HG03575 (cell line): ENCODE measurements around the gene GTF2B.
"Not testable (repeated sequence)": the region's sequence is repeated elsewhere in the genome, so short reads cannot be mapped to it uniquely, and the experiment has no call there.

Experiments used
- ATAC-seq: cut with Tn5 transposase; IDR thresholded peaks from one replicate; pipeline ENCODE4 v1.9.1; 2021; ENCODE audit not compliant: unreplicated experiment, insufficient number of reproducible peaks, low FRiP score; ENCODE audit errors: extremely low read depth

The GTF2B gene

GRCh38 chr1:88891318-88891950 lies at the start of gene GTF2B:
TSS of gene GTF2B (minus strand) at chr1:88891567. CDS start at chr1:88891499, 68 bp downstream.
- peak; percentile 77 for ATAC-seq

- ATAC-seq = not testable (repeated sequence)
These were observed 47.2 kb upstream of the GTF2B start for GRCh38 chr1:88938528-88938927.

DNA sequence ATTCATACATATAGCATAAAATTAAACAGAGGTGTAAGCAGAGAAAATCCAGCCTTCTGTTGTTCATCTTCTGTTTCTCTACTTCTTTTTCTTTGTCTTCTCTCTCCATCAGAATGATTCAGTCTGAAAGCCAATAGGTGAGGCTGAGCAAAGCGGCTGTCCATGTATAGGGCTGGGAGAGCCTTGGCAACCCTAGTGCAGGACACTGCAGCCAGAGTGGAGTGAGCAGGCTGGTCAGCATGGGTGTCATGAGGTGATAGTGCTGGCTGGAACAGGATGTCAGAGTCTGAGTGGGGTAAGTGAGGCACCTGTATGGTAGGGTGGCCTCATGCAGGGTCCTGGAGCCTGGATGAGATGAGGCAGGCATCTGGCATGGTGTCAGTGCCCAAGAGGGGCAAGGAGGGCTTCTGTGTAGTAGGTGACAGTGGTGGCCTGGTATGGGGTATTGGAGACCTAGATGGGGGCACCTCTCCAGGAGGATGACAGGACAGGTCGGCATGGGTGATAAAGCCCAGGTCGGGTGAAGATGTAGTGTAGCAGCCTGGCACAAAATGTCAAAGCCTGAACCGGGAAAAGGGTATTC lies 45.5 kb upstream of the GTF2B start:
- ATAC-seq = no peak

- ATAC-seq = no peak
These were observed 44.8 kb upstream of the GTF2B start for GRCh38 chr1:88936223-88936523.

GRCh38 chr1:88935522-88936222 lies 44.3 kb upstream of the GTF2B start:
- ATAC-seq = no peak

DNA sequence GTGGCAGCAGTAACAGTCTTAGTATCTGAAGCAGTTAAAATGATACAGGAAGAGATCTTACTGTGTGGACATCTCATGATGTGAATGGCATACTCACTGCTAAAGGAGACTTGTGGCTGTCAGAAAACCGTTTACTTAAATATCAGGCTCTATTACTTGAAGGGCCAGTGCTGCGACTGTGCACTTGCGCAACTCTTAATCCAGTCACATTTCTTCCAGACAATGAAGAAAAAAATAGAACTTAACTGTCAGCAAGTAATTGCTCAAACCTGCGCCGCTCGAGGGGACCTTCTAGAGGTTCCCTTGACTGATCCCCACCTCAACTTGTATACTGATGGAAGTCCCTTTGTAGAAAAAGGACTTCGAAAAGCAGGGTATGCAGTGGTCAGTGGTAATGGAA lies 38.8 kb upstream of the GTF2B start:
- not testable (repeated sequence) for ATAC-seq

DNA sequence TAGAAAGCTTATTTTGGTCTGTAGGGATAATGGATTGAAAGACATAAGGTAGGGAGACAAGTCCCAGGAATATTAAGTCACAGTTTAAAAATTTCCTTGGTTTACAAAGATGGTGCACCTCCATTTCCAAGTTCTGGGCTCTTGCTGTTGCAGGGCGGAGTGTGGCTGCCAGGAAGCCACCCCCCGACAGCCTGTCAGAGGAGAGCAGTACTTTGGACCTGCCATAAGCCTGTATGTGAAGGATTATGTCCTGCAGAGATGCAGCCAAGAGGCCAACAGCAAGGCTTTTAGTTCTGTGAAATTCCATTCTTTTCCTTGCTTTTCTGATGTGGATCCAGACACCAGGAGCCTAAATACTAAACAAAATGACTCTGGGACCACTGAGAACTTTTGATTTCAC lies 31.9 kb upstream of the GTF2B start:
- ATAC-seq = no peak

DNA sequence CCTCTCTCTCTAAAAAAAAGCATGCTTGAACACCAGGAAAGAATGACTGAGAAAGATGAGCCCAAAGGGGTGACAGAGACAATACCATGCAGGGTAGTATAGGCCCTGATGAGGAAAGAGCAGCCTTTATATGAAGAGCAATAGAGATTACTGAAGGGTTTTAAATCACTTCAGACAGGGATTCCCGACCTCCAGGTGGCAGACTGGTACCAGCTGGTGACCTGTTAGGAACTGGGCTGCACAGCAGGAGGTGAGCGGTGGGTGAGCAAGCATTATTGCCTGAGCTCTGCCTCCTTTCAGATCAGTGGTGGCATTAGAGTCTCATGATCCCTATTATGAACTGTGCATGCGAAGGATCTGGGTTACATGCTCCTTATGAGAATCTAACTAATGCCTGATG lies 30.8 kb upstream of the GTF2B start:
- no peak for ATAC-seq

GRCh38 chr1:88920845-88921244 lies 29.5 kb upstream of the GTF2B start:
- ATAC-seq = no peak

GRCh38 chr1:88917321-88918025 lies 26.1 kb upstream of the GTF2B start:
- ATAC-seq = no peak

GRCh38 chr1:88916883-88917282 lies 25.5 kb upstream of the GTF2B start:
- ATAC-seq = no peak

GRCh38 chr1:88911800-88912199 lies 20.4 kb upstream of the GTF2B start:
- not testable (repeated sequence) for ATAC-seq

- no peak for ATAC-seq
These were observed 19.8 kb upstream of the GTF2B start for GRCh38 chr1:88911161-88911560.

- ATAC-seq = no peak
These were observed 19.0 kb upstream of the GTF2B start for GRCh38 chr1:88910401-88910800.

DNA sequence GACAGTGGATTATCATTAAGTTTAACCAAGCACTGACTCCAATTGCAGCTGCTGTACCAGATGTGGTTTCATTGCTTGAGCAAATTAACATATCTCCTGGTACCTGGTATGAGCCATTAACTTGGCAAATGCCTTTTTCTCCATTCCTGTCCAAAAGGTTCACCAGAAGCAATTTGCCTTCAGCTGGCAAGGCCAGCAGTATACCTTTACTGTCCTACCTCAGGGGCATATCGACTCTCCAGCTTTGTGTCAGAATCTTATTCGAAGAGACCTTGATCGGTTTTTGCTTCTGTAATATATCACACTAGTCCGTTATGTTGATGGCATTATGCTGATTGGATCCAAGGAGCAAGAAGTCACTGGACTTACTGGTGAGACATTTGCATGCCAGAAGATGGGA lies 9.5 kb upstream of the GTF2B start:
- ATAC-seq = no peak

DNA sequence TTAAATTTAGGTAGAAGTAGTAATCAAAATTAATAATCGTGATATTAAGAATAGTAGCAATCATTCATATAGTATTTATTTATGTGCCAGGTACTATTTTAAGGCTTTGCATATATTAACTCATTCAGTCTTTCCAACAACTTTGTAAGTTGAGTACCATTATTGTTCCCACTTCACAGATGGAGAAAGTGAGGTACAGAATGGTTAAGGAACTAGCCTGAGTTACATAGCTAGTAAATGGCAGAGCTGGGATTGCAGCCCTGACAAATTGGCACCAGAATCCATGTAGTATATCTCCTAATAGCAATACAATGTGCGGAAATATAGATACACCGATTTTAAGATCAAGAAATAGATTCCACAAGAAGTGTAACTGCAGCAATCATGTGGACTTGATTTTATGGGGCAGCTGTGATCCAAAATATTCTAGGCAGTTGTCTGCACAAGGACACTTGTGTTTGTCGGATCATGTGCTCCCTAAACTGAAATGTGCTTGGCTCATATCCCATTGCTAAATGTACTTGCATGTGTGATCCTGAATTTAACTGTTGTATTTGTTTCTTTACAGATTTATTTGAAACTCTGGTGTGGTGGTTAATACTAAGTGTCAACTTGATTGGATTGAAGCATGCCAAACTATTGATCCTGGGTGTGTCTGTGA lies 5.8 kb upstream of the GTF2B start:
- no peak for ATAC-seq

- no peak for ATAC-seq
These were observed 1.1 kb upstream of the GTF2B start for GRCh38 chr1:88892357-88892877.

- ATAC-seq = no peak
These were observed 579 bp upstream of the GTF2B start for GRCh38 chr1:88891951-88892340.

GRCh38 chr1:88890791-88891317 lies 513 bp downstream of the GTF2B start:
- no peak for ATAC-seq
